GM06990 (cell line): ENCODE data around the gene CYTH2.

Experiments
- DNase-seq: peaks from one replicate; pipeline ENCODE4 v3.0.0-alpha.2; 2011; ENCODE audit not compliant: insufficient read length; ENCODE audit errors: extremely low read depth
- H3K27me3 ChIP-seq: replicated peaks from 2 replicates; pipeline ENCODE4 v1.6.0; 2011; ENCODE audit warnings: low read length; ENCODE audit not compliant: control insufficient read depth, insufficient read depth
- H3K36me3 ChIP-seq: 2 replicates; pipeline ENCODE4 v1.5.1; 2011; ENCODE audit warnings: low read length; ENCODE audit not compliant: control insufficient read depth, insufficient read depth
- H3K4me3 ChIP-seq: replicated peaks from 2 replicates; pipeline ENCODE4 v1.5.1; 2011; ENCODE audit warnings: low read depth, mild to moderate bottlenecking, control low read depth, low read length
- CTCF ChIP-seq: IDR thresholded peaks from 2 replicates; pipeline ENCODE4 v1.5.1; 2011; ENCODE audit warnings: low read length, control low read depth, mild to moderate bottlenecking, inconsistent platforms; ENCODE audit not compliant: insufficient read depth, poor library complexity, severe bottlenecking

The CYTH2 gene

GRCh38 chr19:48495396-48495795 is 26.2 kb downstream of the CYTH2 start:
- H3K4me3 ChIP-seq, result no peak overlapping the region
- H3K36me3 ChIP-seq, result no peaks in the 10 kb centered on the region
- TF ChIP-seq CTCF, result no peak
- DNase-seq, result no peak
- no peaks in the 10 kb centered on the region; the same call in 1 of the 2 replicates for H3K27me3 ChIP-seq

DNA sequence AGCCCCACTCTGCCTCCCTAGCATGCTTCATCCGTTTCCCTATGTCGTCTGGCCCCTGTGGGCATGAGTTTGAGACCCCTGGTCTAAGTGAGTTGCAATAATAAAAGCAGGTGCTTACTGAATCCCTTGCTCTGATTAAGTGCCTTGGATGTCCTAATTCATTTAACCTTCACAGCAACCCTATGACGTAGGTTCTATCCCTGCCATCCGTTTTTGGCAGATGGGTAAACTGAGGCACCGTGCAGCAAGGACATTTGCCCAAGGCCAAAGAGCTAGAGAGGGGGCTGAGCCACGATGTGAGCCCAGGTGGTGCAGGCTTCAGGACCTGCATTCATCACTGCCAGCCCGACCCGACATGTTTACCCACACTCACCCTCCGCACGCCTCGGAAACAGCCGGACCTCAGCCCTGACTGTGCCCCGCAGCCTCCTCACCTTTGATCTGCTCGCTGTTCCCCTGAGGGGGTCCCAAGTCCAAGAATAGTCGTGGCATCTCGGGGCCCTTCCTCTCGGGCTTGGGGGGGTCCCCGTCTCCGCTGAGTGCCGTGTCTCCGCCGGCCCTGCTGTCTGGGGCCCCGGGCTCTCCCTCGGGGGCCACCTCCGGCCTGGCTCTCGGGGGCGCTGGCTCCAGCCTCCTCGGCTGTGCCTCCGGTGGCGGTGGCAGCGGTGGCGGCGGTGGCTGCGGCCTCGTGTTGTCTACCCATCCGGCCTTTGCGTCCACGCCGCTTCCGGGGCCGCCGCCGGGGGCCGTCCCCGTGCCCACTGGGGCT is 28.0 kb downstream of the CYTH2 start:
- no peak for DNase-seq
- no peak for TF ChIP-seq CTCF
- Histone ChIP-seq H3K36me3 (no peaks in the 10 kb centered on the region), H3K27me3 (no peaks in the 10 kb centered on the region; the same call in 1 of the 2 replicates), H3K4me3 (no peak overlapping the region)

DNA sequence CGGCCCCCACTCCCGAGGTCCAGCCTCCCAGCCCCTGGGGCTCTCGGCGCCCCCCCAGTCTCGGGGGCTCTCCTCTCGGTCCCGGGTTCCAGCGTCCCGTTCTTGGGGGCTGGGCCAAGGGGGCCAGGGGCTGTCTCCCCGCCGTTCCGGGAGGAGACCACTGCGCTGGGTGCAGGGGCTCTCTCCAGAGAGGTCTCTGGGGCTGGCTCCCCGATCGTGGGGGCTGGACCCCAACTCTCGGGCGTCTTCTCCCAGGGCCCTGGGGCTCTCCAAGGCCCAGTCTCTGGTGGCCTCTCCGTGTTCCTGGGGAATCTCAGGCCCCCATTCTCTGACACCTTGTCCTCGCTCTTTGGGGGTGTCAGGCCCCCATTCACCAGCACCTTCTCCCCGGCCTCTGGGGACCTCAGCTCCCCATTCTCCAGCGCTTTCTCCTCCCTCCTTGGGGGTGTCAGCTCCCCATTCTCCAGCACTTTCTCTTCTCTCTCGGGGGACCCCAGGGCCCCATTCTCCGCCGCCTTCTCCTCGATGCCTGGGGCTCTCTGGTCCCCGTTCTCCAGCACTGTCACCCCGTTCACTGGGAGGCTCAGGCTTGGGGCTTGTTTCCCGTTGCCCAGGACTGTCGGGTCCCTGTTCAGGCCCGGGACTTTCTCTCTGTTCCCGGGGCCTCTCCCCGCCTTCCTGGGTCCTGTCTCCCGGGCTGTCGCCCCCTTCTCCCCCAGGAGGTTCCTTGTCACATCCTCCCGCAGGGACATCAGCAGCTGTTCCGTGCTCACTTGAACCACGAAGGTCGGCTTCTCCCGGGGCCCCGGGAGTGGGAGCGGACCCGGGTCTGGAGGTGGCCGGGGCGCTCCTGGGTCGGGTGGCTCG is 28.8 kb downstream of the CYTH2 start:
- DNase-seq, result no peak
- TF ChIP-seq CTCF, result no peak
- H3K36me3 ChIP-seq, result no peaks in the 10 kb centered on the region
- no peak overlapping the region for H3K4me3 ChIP-seq
- no peaks in the 10 kb centered on the region; the same call in 1 of the 2 replicates for H3K27me3 ChIP-seq

DNA sequence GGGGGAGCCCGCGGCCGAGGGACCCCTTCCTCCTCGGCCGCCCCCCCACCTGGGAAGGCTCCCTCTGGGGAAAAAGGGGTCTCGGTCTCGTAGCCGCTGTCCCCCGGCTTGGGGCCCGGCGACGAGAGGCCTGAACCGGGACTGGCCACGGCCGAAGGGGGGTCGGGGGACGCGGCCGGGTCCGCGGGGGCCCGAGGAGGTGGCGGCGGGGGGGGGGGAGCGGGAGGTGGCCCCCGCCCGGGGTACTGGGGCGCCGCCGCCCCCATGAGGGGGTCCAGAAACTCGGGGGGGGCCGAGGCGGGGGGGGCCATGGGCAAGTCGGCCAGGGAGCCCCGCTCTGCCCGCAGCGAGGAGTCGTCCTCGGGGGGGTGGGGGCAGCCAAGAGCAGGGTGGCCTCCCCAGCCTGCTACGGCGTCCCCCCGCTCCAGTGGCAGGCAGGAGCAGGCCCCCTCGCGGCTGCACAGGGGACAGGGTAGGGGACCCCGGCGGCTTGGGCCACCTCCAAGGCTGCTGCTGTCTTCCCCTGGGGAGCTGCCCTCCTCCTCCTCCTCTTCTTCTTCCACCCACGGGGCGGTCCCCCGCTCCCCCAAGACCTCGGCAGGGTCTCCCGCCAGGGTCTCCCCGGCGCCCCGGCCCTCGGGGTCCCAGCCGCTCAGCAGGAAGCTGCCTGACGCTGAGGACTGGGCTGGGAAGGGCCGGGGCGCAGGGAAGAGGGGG is 29.6 kb downstream of the CYTH2 start:
- H3K27me3 ChIP-seq, result no peaks in the 10 kb centered on the region; the same call in 1 of the 2 replicates

More for the DNA sequence above, 29.6 kb downstream of the CYTH2 start:
- no peak for TF ChIP-seq CTCF
- Histone ChIP-seq H3K36me3 (no peaks in the 10 kb centered on the region), H3K4me3 (no peak overlapping the region)
- DNase-seq, result no peak
